Measurements from ENCODE around the gene TUBB. TPM values are rescaled to one million over a fixed set of nuclear protein-coding genes. Genes with fewer than 3 reads are reported as not detected.
A peak's percentile ranks its signal among the peaks of the same experiment; 100 is the strongest.

Gene TUBB
- total and polyA plus RNA-seq, 9 donors, result 242 to 772 (median 630) TPM

- no peak overlapping the region for H3K27ac ChIP-seq
- WGBS, 3 donors, result 36 to 38% (median 37%) methylated on average over 7 of the region's 7 CpGs
- no peak for TF ChIP-seq CTCF (IDR thresholded peaks at IDR 0.05)
- DNase-seq, result no peak
- H3K4me1 ChIP-seq (ENCODE audit: insufficient read depth), result no peaks in the 10 kb centered on the region
- no peaks in the 10 kb centered on the region for H3K27me3 ChIP-seq
- intact Hi-C loops (cut with DNase I), result no loop called here
- H3K9me3 ChIP-seq, result no peaks in the 10 kb centered on the region
- no peak overlapping the region for H3K4me3 ChIP-seq
- no peaks in the 10 kb centered on the region for H3K36me3 ChIP-seq
Observed at GRCh38 chr6:30727920-30728553, 7.9 kb downstream of the TUBB start.

DNA sequence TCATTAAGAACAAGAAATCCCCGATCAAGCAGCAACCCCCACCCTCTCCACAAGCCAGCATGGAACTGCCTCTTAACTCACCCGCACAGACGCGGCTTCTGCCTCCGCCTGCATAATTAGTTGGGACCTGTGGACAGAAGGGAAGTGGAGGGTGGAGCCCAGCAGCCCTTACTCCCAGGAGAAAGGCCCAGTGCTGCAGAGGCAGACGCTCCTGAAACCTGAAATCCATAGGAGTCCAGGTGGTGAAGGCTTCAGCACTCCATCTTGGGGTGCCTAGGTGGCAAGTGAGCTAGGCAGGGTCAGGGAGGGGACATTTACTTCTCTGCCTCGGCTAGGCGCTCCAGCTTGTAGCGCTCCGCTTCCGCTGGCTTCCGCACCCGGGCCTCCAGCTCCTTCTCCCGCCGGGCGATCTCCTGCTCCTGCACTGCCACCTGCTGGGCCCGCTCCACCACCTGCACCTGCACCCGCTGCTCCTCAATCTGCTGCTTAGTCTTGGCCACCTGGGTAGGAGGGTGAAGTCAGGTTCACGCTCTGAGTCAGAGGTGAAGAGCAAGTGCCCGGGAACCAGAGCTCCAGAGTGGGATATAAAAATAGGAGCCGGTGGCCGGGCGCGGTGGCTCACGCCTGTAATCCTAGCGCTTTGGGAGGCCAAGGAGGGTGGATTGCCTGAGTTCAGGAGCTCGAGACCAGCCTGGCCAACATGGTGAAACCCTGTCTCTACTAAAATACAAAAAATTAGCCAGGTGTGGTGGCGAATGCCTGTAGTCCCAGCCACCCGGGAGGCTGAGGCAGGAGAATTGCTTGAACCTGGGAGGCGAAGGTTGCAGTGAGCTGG is 10.7 kb downstream of the TUBB start:
- TF ChIP-seq POLR2A (IDR thresholded peaks at IDR 0.05), result no peak
- peak in 2 of 3 donors; percentile 17 to 35 for TF ChIP-seq CTCF (IDR thresholded peaks at IDR 0.05)
- no peak for TF ChIP-seq EP300 (IDR thresholded peaks at IDR 0.05)
- H3K4me1 ChIP-seq (ENCODE audit: insufficient read depth), result no peaks in the 10 kb centered on the region
- no peaks in the 10 kb centered on the region for H3K27me3 ChIP-seq
- no peak overlapping the region for H3K27ac ChIP-seq
- DNase-seq, result peak in 4 of 5 donors; percentile 60 to 72 (median 64)
- H3K36me3 ChIP-seq, result no peaks in the 10 kb centered on the region
- H3K9me3 ChIP-seq, result no peaks in the 10 kb centered on the region
- intact Hi-C loops (cut with DNase I), result loop anchor here in 3 of 4 donors (10.0 kb wide), 2 partner anchors 144 to 186 kb away; no protein-coding TSS in a partner anchor
- 56 to 61% (median 58%) methylated on average over 30 of the region's 30 CpGs for WGBS, 3 donors
- H3K4me3 ChIP-seq, result no peak overlapping the region

DNA sequence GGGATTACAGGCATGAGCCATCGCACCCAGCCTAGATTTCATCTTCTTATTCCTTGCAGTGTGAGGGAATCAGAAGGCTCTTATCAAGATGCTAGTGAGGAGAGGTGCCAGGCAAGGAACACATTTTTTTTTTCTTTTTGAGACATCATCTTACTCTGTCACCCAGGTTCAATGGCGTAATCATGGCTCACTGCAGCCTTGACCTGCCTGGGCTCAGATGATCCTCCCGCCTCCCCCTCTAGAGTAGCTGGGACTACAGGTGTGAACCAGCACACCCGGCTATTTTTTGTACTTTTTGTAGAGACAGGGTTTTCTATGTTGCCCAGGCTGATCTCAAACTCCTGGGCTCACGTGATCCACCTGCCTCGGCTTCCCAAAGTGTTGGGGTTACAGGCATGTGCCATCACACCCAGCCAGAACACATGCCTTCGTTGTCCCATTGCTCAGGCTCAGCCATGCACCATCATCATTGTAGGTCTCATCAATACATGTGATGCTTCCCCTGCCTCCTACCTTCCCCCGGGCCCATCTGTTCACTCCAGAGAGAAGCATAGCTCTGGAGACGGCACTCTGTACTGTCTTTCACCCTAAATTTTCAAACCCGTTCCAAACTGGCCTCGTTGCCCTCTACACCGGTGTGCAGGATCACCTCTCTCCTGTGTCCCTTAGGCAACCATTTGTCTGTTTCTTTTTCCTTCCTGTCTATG is 12.2 kb downstream of the TUBB start:
- no peak for DNase-seq
- WGBS, 3 donors, result 86 to 90% (median 87%) methylated on average over 12 of the region's 12 CpGs
- H3K27ac ChIP-seq, result no peak overlapping the region
- H3K4me1 ChIP-seq (ENCODE audit: insufficient read depth), result no peaks in the 10 kb centered on the region
- no peak overlapping the region for H3K4me3 ChIP-seq
- no peaks in the 10 kb centered on the region for H3K36me3 ChIP-seq
- H3K27me3 ChIP-seq, result no peaks in the 10 kb centered on the region
- H3K9me3 ChIP-seq, result no peaks in the 10 kb centered on the region
- TF ChIP-seq POLR2A (IDR thresholded peaks at IDR 0.05), result no peak
- no peak for TF ChIP-seq CTCF (IDR thresholded peaks at IDR 0.05)
- TF ChIP-seq EP300 (IDR thresholded peaks at IDR 0.05), result no peak
- intact Hi-C loops (cut with DNase I), result loop anchor here in 3 of 4 donors (10.0 kb wide), 2 partner anchors 142 to 188 kb away; no protein-coding TSS in a partner anchor

GRCh38 chr6:30735668-30736314 is 15.6 kb downstream of the TUBB start:
- TF ChIP-seq POLR2A (IDR thresholded peaks at IDR 0.05), result no peak
- TF ChIP-seq CTCF (IDR thresholded peaks at IDR 0.05), result no peak
- TF ChIP-seq EP300 (IDR thresholded peaks at IDR 0.05), result no peak

More at GRCh38 chr6:30735668-30736314, 15.6 kb downstream of the TUBB start:
- DNase-seq, result no peak
- H3K27ac ChIP-seq, result no peak overlapping the region
- no peaks in the 10 kb centered on the region for H3K27me3 ChIP-seq
- H3K36me3 ChIP-seq, result no peaks in the 10 kb centered on the region
- WGBS, 3 donors, result 86 to 87% (median 86%) methylated on average over 8 of the region's 8 CpGs
- no peak overlapping the region for H3K4me3 ChIP-seq
- intact Hi-C loops (cut with DNase I), result loop anchor here in 3 of 4 donors (10.0 kb wide), 2 partner anchors 139 to 191 kb away; no protein-coding TSS in a partner anchor
- peaks cover under 1% of the 10 kb centered on the region for H3K4me1 ChIP-seq (ENCODE audit: insufficient read depth)
- no peaks in the 10 kb centered on the region for H3K9me3 ChIP-seq
